Ishikawa (cell line): ENCODE results near the gene ZNF576.

Experiments used
- CEBPB ChIP-seq: IDR thresholded peaks from 2 replicates; pipeline ENCODE4 v1.6.1; 2012
- CREB1 ChIP-seq: IDR thresholded peaks from 2 replicates; pipeline ENCODE4 v1.6.1; 2012; ENCODE audit warnings: low read depth
- EGR1 ChIP-seq: IDR thresholded peaks from 2 replicates; pipeline ENCODE4 v1.6.1; 2012
- EP300 ChIP-seq: IDR thresholded peaks from 2 replicates; pipeline ENCODE4 v1.6.1; 2012; ENCODE audit warnings: borderline replicate concordance
- FOXM1 ChIP-seq: IDR thresholded peaks from 2 replicates; pipeline ENCODE4 v1.6.1; 2012; ENCODE audit warnings: low read depth, borderline replicate concordance
- NFIC ChIP-seq: IDR thresholded peaks from 2 replicates; pipeline ENCODE4 v1.6.1; 2012
- RAD21 ChIP-seq: IDR thresholded peaks from 2 replicates; pipeline ENCODE4 v1.6.1; 2012; ENCODE audit warnings: low read depth
- TAF1 ChIP-seq: IDR thresholded peaks from 2 replicates; pipeline ENCODE4 v1.6.1; 2012; ENCODE audit warnings: low read depth, mild to moderate bottlenecking
- TCF12 ChIP-seq: IDR thresholded peaks from 2 replicates; pipeline ENCODE4 v1.6.1; 2012; ENCODE audit warnings: low read depth
- TEAD4 ChIP-seq: IDR thresholded peaks from 2 replicates; pipeline ENCODE4 v1.6.1; 2012
- YY1 ChIP-seq: IDR thresholded peaks from 2 replicates; pipeline ENCODE4 v1.6.1; 2012; ENCODE audit warnings: low read depth
- ZBTB7A ChIP-seq: IDR thresholded peaks from 2 replicates; pipeline ENCODE4 v1.6.1; 2012; ENCODE audit warnings: low read depth
- TF ChIP-seq, protein P1 (sequence below): IDR thresholded peaks from 2 replicates; pipeline ENCODE4 v1.6.1; 2012
- TF ChIP-seq, protein P2 (sequence below): IDR thresholded peaks from 2 replicates; pipeline ENCODE4 v1.6.1; 2012
- TF ChIP-seq, protein P3 (sequence below): IDR thresholded peaks from 2 replicates; pipeline ENCODE4 v1.6.1; 2012; ENCODE audit warnings: low read depth, mild to moderate bottlenecking

ZNF576 gene

DNA sequence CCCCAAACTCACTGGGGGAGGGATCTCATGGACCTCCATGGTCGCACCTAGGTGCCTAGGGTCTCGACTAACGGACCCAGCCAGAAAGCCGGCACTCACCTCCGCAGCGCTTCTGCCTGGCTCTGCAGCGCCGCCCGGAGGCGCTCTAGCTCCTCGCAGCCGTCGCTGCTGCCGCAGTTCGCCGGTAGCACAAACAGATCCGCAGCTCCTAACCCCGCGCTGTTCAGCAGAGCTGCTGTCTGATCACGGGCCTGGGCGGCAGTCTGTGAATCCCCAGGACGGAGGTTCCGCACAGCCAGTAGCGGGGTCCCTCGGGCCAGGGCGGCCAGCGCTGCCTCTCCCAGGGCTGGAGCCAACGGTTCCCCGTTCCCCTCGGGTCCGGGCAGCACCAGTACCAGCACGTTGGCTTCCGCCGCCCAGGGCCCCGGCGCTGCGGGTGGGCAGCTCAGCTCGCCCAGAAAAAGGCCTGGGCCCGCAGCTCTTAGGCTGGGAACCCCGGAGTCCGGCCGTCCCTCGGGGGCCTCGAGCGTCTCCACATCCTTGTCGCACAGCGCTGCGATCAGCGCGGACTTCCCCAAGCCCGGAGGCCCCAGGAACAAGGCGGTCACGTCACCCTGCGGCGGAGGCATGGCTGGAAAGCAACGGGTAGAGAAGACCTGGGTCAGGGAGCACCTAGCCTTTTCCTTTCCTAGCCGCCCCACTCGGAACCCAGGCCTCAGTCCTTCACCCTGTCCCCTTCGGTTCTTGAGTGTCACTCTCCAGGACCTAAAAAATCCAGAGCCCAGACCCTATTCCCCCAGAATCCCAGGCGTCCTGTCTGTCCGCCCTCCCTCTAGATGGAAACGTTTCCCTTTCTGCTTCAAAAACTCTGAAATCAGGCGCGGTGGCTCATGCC lies 1.4 kb upstream of the ZNF576 start:
- no peak for TF ChIP-seq TCF12
- TF ChIP-seq RAD21: peak; percentile 40; the same call in 1 of the 2 replicates

DNA sequence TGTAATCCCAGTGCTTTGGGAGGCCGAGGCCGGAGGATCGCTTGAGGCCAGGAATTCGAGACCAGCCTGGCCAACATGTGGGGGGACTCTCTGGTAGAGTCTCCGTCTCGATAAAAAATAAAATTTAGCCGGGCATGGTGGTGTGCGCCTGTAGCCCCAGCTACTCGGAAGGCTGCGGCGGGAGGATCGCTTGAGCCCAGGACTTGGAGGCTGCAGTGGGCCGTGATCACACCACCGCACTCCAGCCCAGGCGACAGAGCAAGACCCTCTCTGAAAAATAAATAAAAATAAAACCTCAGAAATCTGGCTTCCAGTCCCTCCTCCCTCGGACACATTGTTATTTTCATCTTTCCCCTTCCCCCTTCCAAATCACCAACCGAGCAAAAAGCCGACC lies 793 bp upstream of the ZNF576 start:
- TF ChIP-seq CREB1 (no peak), NFIC (no peak; the same call in 1 of the 2 replicates), CEBPB (no peak), TAF1 (no peak), FOXM1 (no peak), TCF12 (no peak), EP300 (no peak), RAD21 (no peak), YY1 (no peak), EGR1 (no peak), TEAD4 (no peak), ZBTB7A (no peak)
- TF ChIP-seq, protein P1, sequence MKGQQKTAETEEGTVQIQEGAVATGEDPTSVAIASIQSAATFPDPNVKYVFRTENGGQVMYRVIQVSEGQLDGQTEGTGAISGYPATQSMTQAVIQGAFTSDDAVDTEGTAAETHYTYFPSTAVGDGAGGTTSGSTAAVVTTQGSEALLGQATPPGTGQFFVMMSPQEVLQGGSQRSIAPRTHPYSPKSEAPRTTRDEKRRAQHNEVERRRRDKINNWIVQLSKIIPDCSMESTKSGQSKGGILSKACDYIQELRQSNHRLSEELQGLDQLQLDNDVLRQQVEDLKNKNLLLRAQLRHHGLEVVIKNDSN: no peak
- TF ChIP-seq, protein P2, sequence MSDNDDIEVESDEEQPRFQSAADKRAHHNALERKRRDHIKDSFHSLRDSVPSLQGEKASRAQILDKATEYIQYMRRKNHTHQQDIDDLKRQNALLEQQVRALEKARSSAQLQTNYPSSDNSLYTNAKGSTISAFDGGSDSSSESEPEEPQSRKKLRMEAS: no peak
- TF ChIP-seq, protein P3, sequence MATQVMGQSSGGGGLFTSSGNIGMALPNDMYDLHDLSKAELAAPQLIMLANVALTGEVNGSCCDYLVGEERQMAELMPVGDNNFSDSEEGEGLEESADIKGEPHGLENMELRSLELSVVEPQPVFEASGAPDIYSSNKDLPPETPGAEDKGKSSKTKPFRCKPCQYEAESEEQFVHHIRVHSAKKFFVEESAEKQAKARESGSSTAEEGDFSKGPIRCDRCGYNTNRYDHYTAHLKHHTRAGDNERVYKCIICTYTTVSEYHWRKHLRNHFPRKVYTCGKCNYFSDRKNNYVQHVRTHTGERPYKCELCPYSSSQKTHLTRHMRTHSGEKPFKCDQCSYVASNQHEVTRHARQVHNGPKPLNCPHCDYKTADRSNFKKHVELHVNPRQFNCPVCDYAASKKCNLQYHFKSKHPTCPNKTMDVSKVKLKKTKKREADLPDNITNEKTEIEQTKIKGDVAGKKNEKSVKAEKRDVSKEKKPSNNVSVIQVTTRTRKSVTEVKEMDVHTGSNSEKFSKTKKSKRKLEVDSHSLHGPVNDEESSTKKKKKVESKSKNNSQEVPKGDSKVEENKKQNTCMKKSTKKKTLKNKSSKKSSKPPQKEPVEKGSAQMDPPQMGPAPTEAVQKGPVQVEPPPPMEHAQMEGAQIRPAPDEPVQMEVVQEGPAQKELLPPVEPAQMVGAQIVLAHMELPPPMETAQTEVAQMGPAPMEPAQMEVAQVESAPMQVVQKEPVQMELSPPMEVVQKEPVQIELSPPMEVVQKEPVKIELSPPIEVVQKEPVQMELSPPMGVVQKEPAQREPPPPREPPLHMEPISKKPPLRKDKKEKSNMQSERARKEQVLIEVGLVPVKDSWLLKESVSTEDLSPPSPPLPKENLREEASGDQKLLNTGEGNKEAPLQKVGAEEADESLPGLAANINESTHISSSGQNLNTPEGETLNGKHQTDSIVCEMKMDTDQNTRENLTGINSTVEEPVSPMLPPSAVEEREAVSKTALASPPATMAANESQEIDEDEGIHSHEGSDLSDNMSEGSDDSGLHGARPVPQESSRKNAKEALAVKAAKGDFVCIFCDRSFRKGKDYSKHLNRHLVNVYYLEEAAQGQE: no peak

DNA sequence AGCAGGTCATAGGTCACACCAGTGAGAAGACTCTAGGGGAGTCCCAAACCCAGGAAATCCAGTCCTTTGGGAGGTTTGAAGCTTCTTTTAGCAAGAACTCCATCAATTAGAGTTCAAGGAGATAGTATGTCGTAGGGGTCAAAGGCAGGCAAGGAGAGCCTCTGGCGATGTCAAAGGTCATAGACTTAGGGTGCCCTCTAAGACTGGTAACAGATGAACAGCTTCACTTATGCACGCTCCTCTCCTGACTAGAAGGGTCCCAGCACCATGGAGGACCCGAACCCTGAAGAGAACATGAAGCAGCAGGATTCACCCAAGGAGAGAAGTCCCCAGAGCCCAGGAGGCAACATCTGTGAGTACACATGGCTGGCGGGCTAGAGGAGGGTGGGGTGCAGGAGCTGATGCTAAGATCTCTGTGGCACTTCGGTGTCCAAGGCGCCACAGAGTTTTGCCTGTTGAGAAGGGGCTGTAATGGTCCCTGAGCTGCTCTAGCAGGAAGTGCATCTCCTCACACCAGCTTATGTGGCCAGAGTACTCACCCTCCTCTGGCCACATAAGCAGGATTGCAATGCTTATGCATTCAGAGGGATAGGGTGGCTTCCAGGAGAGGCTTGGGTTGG lies 557 bp downstream of the ZNF576 start:
- TF ChIP-seq, protein P3: no peak
- TF ChIP-seq TEAD4 (no peak), CEBPB (no peak), TAF1 (no peak), RAD21 (no peak), TCF12 (no peak)
- TF ChIP-seq, protein P1: no peak

DNA sequence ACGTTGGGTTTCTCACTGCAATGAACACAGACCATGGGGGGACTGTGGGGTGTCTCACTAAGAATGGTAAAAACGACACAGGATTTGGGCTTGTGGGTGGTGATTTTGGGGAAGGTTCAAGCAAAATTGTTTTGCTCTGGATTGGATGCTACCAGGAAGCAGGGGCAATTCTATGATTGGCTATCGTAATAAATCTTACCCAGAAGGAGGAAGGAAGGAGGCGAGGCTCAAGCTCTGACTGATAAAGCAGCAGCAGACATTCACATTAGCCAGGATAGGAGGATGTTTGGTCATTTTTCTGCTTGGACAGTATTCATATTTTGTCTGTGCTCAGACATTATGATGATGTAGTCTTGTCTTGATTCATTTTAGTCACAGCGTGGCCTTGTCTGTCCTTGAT lies 1.5 kb downstream of the ZNF576 start:
- TF ChIP-seq NFIC (no peak), TEAD4 (no peak), ZBTB7A (no peak), TAF1 (no peak), TCF12 (no peak), RAD21 (no peak), EP300 (no peak), CREB1 (no peak), YY1 (no peak), CEBPB (no peak), EGR1 (no peak), FOXM1 (no peak)
- TF ChIP-seq, protein P1: no peak
- TF ChIP-seq, protein P2: no peak
- TF ChIP-seq, protein P3: no peak
